Ectodermal cell (in vitro differentiated cells): ENCODE measurements around the gene EYA2.
"Not testable (repeated sequence)": the region's sequence is repeated elsewhere in the genome, so short reads cannot be mapped to it uniquely, and the experiment has no call there.

Experiments used
- H3K27ac ChIP-seq: 2 replicates; pipeline ENCODE4 v1.7.0; 2013; ENCODE audit warnings: mild to moderate bottlenecking, low read depth, low read length; ENCODE audit not compliant: insufficient read depth, poor library complexity, severe bottlenecking
- H3K27me3 ChIP-seq: 2 replicates; pipeline ENCODE4 v1.7.0; 2013; ENCODE audit warnings: mild to moderate bottlenecking, low read length; ENCODE audit not compliant: insufficient read depth, control insufficient read depth, poor library complexity, severe bottlenecking
- H3K36me3 ChIP-seq: one replicate; pipeline ENCODE4 v1.7.0; 2013; ENCODE audit warnings: low read length; ENCODE audit not compliant: control insufficient read depth, insufficient read depth
- H3K4me1 ChIP-seq: one replicate; pipeline ENCODE4 v1.7.0; 2013; ENCODE audit warnings: low read length; ENCODE audit not compliant: control insufficient read depth, insufficient read depth
- H3K4me3 ChIP-seq: 2 replicates; pipeline ENCODE4 v1.7.0; 2013; ENCODE audit warnings: low read depth, low read length, control low read depth; ENCODE audit not compliant: insufficient read depth
- H3K9me3 ChIP-seq: 2 replicates; pipeline ENCODE4 v1.7.0; 2013; ENCODE audit warnings: mild to moderate bottlenecking, low read length, moderate library complexity; ENCODE audit not compliant: control insufficient read depth
- WGBS, 2 experiments: methylation state at CpG; one replicate each; pipeline ENCODE4 v1.1.7; 2013; ENCODE audit warnings: missing lambda C conversion rate in 2 of 2; 5-methylcytosine and 5-hydroxymethylcytosine counted together

Gene EYA2

DNA sequence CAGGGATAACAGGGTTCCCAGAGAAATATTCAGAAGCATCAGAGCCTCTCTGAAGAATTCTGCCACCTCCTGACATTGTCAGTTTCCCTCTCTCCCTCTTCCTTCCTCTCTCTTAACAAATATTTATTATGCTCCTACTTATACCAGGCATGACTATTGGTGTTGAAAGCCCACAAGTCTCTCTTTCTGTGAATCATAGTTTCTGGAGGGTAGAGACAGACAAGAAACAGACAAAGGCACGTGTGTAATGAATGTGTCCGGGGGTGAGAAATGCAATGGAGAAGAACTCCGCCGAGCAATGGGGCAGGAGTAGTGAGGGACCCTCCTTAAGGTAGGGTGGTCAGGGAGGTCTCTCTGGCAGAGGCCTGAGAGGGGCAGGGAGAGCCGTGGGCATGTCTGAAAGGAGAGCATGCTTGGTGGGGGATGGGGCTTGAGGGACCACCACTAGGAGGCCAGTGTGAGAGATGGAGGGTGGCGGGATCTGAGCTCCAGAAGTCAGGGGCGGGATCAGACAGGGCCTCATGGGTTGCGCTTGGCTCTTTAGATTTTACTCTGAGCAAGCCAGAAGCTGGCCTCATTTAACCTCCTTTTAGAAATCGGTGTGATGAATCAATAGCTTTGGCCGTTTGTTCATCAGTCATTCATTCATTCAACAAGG lies 57.3 kb downstream of the EYA2 start:
- no peaks in the 10 kb centered on the region for H3K9me3 ChIP-seq
- no peaks in the 10 kb centered on the region for H3K27me3 ChIP-seq
- H3K4me1 ChIP-seq: no peaks in the 10 kb centered on the region
- no peak overlapping the region for H3K27ac ChIP-seq
- 85 to 86% methylated on average over 10 of the region's 10 CpGs for WGBS, 2 experiments
- no peaks in the 10 kb centered on the region for H3K36me3 ChIP-seq
- no peak overlapping the region for H3K4me3 ChIP-seq

- H3K27me3 ChIP-seq: no peaks in the 10 kb centered on the region
- WGBS, 2 experiments: 69% methylated on average over 4 of the region's 4 CpGs
- no peaks in the 10 kb centered on the region for H3K36me3 ChIP-seq
- no peaks in the 10 kb centered on the region for H3K4me1 ChIP-seq
- no peak overlapping the region for H3K27ac ChIP-seq
- H3K9me3 ChIP-seq: no peaks in the 10 kb centered on the region
- H3K4me3 ChIP-seq: no peak overlapping the region
Observed at GRCh38 chr20:46953596-46953995, 59.0 kb downstream of the EYA2 start.

DNA sequence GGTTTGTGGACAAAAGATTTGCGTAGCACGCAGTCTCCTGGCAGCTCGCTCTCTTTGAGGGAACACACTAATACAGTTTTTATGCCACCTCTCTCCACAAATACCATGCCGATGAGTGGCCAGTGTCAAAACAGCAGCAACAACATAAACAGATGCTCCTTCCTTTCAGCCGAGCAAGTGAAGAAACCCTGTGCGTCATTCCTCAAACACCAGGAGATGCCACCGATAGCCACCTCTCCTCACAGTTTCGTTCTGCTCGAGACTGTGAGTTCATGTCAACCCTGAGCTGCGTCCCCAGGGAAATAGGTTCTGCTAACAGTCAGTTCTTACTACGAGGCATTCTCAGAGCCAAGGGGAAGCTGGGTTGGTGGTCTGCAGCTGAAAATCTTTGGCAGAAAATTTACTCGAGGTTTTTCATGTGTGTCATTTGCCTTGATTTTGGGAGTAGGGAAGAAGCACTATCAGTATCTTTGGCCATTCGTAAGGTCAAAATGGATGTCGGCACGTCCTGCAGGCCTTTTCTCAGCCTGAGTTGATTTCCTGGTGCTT lies 59.9 kb downstream of the EYA2 start:
- Histone ChIP-seq H3K36me3 (no peaks in the 10 kb centered on the region), H3K27ac (no peak overlapping the region), H3K27me3 (no peaks in the 10 kb centered on the region), H3K9me3 (no peaks in the 10 kb centered on the region), H3K4me1 (no peaks in the 10 kb centered on the region), H3K4me3 (no peak overlapping the region)
- WGBS, 2 experiments: 79 to 86% methylated on average over 15 of the region's 15 CpGs

GRCh38 chr20:46955601-46956556 lies 61.2 kb downstream of the EYA2 start:
- Histone ChIP-seq H3K4me3 (no peak overlapping the region), H3K27ac (no peak overlapping the region), H3K9me3 (no peaks in the 10 kb centered on the region), H3K27me3 (no peaks in the 10 kb centered on the region), H3K36me3 (no peaks in the 10 kb centered on the region), H3K4me1 (no peaks in the 10 kb centered on the region)
- WGBS, 2 experiments: 92% methylated on average over 2 of the region's 2 CpGs; no CpG with 5 or more reads in 1 of the 2 experiments

DNA sequence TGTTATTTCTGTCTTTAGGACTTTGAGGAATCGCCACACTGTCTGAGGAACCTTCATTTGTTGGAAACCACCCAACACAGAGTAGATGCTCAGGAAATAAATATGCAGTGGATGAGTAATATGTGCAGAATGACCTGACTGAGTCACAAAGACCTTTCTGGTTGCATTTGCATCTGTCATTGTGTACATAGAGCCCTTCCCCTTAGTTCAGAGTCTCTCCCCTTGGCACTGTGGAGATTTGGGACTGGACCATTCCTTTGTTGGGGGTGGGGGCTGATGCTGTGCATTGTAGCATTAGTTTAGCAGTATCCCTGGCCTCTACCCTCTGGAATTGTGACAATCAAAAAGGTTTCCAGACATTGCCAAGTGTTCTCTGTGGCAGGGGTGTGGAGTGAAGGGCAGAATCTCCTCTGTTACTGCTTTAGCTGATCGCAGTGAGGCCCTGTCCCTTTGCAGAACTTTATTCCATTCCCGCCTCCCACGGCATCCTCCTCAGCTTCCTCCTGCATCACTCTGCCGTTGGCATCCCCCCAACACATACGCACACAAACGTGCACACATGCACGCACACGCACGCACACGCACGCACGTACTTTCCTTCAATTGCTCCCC lies 64.5 kb downstream of the EYA2 start:
- Histone ChIP-seq H3K36me3 (no peaks in the 10 kb centered on the region), H3K4me1 (no peaks in the 10 kb centered on the region), H3K4me3 (no peak overlapping the region), H3K27ac (no peak overlapping the region), H3K9me3 (no peaks in the 10 kb centered on the region), H3K27me3 (no peaks in the 10 kb centered on the region)
- 88 to 89% methylated on average over 13 of the region's 13 CpGs for WGBS, 2 experiments

DNA sequence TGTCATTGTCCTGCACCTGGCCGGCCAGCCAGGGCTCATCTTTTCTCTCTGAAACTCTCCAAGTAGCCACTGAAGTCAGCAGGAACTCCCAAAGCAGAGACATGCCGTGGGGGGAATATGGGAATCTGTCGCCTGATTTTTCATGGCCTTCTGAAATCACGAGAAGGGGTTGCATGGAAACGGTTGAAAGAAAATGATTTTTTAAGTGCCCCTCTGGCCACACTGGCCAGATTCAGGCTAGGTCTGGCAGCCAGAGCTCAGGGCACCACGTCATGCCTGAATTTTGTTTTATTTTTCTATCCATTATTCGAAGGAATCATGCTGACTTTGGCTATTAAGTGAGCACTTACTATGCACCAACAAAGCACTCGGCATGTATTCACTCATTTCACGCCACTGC lies 65.2 kb downstream of the EYA2 start:
- no peaks in the 10 kb centered on the region for H3K27me3 ChIP-seq
- no peaks in the 10 kb centered on the region for H3K9me3 ChIP-seq
- 90 to 93% methylated on average over 9 of the region's 9 CpGs for WGBS, 2 experiments

GRCh38 chr20:46960536-46960935 lies 65.9 kb downstream of the EYA2 start:
- no peaks in the 10 kb centered on the region for H3K9me3 ChIP-seq
- H3K27me3 ChIP-seq: no peaks in the 10 kb centered on the region
- H3K36me3 ChIP-seq: no peaks in the 10 kb centered on the region
- no peaks in the 10 kb centered on the region for H3K4me1 ChIP-seq
- WGBS, 2 experiments: 74 to 79% methylated on average over 11 of the region's 11 CpGs
- no peak overlapping the region for H3K27ac ChIP-seq
- no peak overlapping the region for H3K4me3 ChIP-seq

More for the DNA sequence above, 65.2 kb downstream of the EYA2 start:
- Histone ChIP-seq H3K27ac (no peak overlapping the region), H3K4me3 (no peak overlapping the region), H3K36me3 (no peaks in the 10 kb centered on the region), H3K4me1 (no peaks in the 10 kb centered on the region)

DNA sequence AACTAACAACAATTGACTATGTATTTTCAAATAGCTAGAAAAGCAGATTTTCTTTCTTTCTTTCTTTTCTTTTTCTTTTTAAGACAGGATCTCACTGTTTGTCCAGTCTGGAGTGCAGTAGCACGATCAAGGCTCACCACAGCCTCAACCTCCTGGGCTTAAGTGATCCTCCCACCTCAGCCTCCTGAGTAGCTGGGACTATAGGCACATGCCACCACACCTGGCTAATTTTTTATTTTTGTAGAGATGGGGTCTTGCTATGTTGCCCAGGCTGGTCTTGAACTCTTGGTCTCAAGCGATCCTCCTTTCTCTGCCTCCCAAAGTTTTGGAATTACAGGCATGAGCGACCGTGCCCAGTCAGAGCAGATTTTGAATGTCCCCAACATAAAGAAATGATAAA lies 67.3 kb downstream of the EYA2 start:
- 89 to 98% methylated on average over 2 to 4 of the region's 4 CpGs for WGBS, 2 experiments
- H3K4me3 ChIP-seq, H3K4me1 ChIP-seq, H3K27me3 ChIP-seq, H3K27ac ChIP-seq, H3K36me3 ChIP-seq, H3K9me3 ChIP-seq: not testable (repeated sequence)

- H3K27ac ChIP-seq: no peak overlapping the region
- no peak overlapping the region for H3K4me3 ChIP-seq
- H3K36me3 ChIP-seq: no peaks in the 10 kb centered on the region
- no peaks in the 10 kb centered on the region for H3K9me3 ChIP-seq
- 76 to 77% methylated on average over 11 of the region's 11 CpGs for WGBS, 2 experiments
- no peaks in the 10 kb centered on the region for H3K27me3 ChIP-seq
- no peaks in the 10 kb centered on the region for H3K4me1 ChIP-seq
Observed at GRCh38 chr20:46962452-46963195, 68.0 kb downstream of the EYA2 start.
